ENCODE results near the gene ZNF487.
A peak's percentile ranks its signal among the peaks of the same experiment; 100 is the strongest.
"Not testable (repeated sequence)": the region's sequence is repeated elsewhere in the genome, so short reads cannot be mapped to it uniquely, and the experiment has no call there.

Gene ZNF487

DNA sequence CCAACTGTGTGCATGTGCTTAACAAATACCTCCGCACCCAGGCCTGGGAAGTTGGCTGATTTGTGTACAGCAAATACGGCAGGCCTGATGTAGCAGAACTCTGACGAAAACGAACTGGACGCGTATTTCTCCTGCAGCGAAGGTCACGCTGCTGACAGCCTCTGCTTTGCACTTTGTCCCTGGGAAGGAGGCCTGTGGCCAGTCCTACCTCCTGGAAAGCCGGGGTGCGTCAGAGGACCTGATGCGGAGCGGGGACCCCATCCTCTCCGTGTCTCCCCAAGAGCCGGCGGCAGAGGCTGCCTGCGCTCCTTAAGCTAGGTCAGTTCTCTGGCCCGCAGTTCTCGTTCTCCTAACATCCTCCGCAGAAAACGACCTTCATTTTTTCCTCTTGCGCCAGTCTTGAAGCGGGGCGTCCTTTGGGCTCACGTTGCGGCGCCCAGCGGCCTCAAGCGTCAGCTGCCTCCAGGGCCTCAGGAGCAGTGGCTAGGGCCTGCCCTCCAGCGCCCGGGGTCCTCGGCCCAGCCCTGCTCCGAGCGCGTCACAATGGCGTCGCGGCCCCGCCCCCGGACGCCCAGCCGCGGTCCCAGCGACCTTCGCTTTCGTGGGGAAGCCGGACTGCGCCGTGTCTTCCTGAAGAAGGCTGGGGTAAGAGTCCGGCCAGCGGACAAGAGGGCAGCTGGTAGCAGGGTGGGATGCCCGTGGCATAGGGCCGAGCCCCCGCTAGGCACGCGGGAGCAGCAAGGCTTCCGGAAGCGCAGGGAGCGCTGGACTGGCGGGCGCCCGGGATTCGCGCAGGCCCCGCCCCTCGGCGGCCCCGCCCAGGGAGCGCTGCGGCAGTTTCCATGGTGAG lies at the start of gene ZNF487:
Gene ZNF487, plus strand, starts transcription at position 821 of the 850 bp plus-strand sequence. CDS start 38,703 bp downstream, outside the sequence.
- Histone ChIP-seq H3K36me3 (ENCODE audit: control insufficient read depth, insufficient read depth, low read length) (no peaks in the 10 kb centered on the region), H3K27me3 (ENCODE audit: control insufficient read depth, insufficient read depth, low read length) (no peaks in the 10 kb centered on the region), H3K4me3 (ENCODE audit: low read depth, low read length) (peak within 1 kb of the TSS; percentile 76), H3K4me1 (ENCODE audit: control insufficient read depth, insufficient read depth, low read length) (no peaks in the 10 kb centered on the region), H3K9me3 (ENCODE audit: control insufficient read depth, insufficient read depth, low read length) (no peaks in the 10 kb centered on the region), H3K9ac (ENCODE audit: low read depth, low read length) (peak within 1 kb of the TSS; percentile 63)

DNA sequence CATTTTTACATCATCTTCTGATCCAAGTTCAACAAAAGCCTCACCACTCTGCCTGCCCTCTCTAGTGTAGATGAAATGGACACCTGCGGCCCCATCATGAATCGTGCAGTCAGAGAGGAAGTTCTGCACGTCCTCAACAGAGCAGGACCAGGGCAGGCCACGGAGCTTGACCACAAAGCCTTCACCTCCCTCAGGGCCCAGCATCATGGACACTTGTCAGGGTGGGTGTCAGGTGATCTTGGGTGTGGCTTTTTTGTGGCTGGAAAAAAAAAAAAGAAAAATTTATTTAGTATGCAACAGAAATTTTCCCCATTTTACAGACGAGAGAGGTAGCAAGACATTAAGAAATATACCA lies 49.3 kb upstream of the ZNF487 start:
- H3K4me1 ChIP-seq (ENCODE audit: control insufficient read depth, insufficient read depth, low read length): no peaks in the 10 kb centered on the region
- H3K36me3 ChIP-seq (ENCODE audit: control insufficient read depth, insufficient read depth, low read length): peaks cover 48% of the 10 kb centered on the region
- no peaks in the 10 kb centered on the region for H3K27me3 ChIP-seq (ENCODE audit: control insufficient read depth, insufficient read depth, low read length)
- no peak overlapping the region for H3K4me3 ChIP-seq (ENCODE audit: low read depth, low read length)
- H3K9me3 ChIP-seq (ENCODE audit: control insufficient read depth, insufficient read depth, low read length): no peaks in the 10 kb centered on the region
- no peak overlapping the region for H3K9ac ChIP-seq (ENCODE audit: low read depth, low read length)

DNA sequence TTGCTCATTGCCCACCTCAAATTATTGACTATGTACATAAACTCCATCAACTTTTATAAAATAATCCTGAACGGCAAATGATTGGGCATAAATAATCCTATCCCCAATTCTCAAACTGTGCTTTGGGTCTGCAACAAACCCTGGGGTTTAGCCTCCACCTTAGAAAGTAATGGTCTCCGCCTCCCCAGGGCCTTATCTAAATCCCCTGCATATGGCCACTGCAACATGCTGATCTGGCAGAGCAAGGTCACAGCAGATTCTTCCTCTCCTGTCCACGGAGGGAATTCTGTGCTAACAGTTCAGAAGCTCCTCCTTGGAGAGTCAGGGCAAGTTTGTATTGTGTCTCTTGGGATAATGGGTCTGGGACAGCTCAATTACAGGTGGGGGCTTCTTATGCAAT lies 47.0 kb upstream of the ZNF487 start:
- H3K4me3 ChIP-seq (ENCODE audit: low read depth, low read length): no peak overlapping the region
- no peaks in the 10 kb centered on the region for H3K9me3 ChIP-seq (ENCODE audit: control insufficient read depth, insufficient read depth, low read length)
- no peak overlapping the region for H3K9ac ChIP-seq (ENCODE audit: low read depth, low read length)
- H3K36me3 ChIP-seq (ENCODE audit: control insufficient read depth, insufficient read depth, low read length): peaks cover 64% of the 10 kb centered on the region
- H3K27me3 ChIP-seq (ENCODE audit: control insufficient read depth, insufficient read depth, low read length): no peaks in the 10 kb centered on the region
- H3K4me1 ChIP-seq (ENCODE audit: control insufficient read depth, insufficient read depth, low read length): peaks cover 11% of the 10 kb centered on the region

DNA sequence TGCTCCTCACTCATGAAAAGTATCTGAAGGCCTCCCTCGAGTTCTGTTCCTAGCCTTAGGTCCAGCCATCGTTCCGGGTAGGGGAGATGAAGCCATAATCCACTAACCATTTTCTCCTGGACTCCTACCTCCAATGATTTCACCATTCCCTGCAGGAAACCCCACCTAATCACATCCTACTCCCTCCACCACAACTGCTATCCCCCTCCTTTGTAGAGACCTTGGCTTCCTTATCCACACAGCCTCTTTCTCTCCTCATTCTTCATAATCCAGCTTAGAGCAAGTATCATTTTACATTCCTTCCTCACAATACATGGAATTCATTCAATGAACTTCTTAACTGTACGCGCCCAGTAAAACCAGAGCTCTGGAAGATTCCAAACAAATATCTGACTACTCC lies 46.6 kb upstream of the ZNF487 start:
- Histone ChIP-seq H3K27me3 (ENCODE audit: control insufficient read depth, insufficient read depth, low read length) (no peaks in the 10 kb centered on the region), H3K4me1 (ENCODE audit: control insufficient read depth, insufficient read depth, low read length) (peaks cover 11% of the 10 kb centered on the region), H3K36me3 (ENCODE audit: control insufficient read depth, insufficient read depth, low read length) (peaks cover 64% of the 10 kb centered on the region), H3K9me3 (ENCODE audit: control insufficient read depth, insufficient read depth, low read length) (no peaks in the 10 kb centered on the region), H3K4me3 (ENCODE audit: low read depth, low read length) (no peak overlapping the region), H3K9ac (ENCODE audit: low read depth, low read length) (no peak overlapping the region)

DNA sequence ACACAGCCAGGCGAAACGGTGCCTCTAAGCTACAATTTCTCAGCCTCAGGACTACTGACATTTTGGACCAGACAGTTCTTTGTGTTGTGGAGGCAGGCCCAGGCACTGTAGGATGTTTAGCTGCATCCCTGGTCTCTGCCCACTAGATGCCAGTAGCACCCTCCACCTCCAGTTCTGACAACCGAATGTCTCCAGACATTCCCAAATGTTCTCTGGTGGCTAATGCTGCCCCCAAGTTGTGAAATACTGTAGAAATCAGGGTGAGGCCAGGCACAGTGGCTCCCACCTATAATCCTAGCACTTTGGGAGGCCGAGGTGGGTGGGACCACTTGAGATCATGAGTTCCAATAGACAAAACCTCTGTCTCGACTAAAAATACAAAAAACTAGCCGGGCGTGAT lies 46.2 kb upstream of the ZNF487 start:
- H3K9me3 ChIP-seq (ENCODE audit: control insufficient read depth, insufficient read depth, low read length): no peaks in the 10 kb centered on the region
- H3K27me3 ChIP-seq (ENCODE audit: control insufficient read depth, insufficient read depth, low read length): no peaks in the 10 kb centered on the region
- H3K4me1 ChIP-seq (ENCODE audit: control insufficient read depth, insufficient read depth, low read length): peaks cover 11% of the 10 kb centered on the region
- H3K9ac ChIP-seq (ENCODE audit: low read depth, low read length): no peak overlapping the region
- no peak overlapping the region for H3K4me3 ChIP-seq (ENCODE audit: low read depth, low read length)
- H3K36me3 ChIP-seq (ENCODE audit: control insufficient read depth, insufficient read depth, low read length): peaks cover 64% of the 10 kb centered on the region

DNA sequence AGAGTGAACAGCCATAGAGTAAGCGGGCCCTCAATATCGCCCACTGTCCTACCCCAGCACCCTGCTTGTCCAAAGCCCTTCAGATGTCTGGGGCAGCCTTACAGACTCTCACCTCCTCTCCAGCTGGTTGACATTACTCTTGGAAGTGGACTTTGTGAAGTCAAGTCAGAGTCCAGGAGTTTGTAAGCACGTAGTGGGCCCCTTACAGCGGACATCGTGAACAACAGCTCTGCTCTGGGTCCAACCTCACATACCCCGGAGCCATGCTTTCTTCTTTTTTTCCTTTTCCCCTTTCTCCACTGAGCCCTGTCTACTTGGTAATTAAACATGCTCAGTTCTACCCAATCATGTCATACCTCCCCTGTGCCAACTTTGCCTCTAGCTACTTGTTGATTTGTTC lies 45.4 kb upstream of the ZNF487 start:
- Histone ChIP-seq H3K9me3 (ENCODE audit: control insufficient read depth, insufficient read depth, low read length) (no peaks in the 10 kb centered on the region), H3K4me3 (ENCODE audit: low read depth, low read length) (no peak overlapping the region), H3K27me3 (ENCODE audit: control insufficient read depth, insufficient read depth, low read length) (no peaks in the 10 kb centered on the region), H3K4me1 (ENCODE audit: control insufficient read depth, insufficient read depth, low read length) (peaks cover 11% of the 10 kb centered on the region), H3K36me3 (ENCODE audit: control insufficient read depth, insufficient read depth, low read length) (peaks cover 62% of the 10 kb centered on the region), H3K9ac (ENCODE audit: low read depth, low read length) (no peak overlapping the region)

DNA sequence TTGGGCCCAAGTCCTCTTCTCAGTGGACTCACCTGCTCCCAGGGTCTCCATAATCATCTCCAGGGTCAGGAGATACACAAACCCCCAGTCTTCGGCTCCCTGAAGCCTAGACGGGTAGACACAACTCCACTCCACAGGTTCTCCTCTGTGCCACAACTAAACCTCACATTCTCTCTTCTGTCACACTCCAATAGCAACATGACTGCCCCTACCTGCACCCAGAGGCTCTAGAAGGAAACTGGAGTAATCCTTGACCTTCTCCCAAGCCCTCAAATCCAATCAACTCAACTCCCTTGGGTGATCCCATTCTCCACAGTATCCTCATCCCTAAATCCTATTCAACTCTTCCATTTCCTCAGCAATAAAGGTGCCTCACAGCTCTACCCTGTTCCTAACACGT lies 44.2 kb upstream of the ZNF487 start:
- Histone ChIP-seq H3K36me3 (ENCODE audit: control insufficient read depth, insufficient read depth, low read length) (peaks cover 50% of the 10 kb centered on the region), H3K4me1 (ENCODE audit: control insufficient read depth, insufficient read depth, low read length) (peaks cover 11% of the 10 kb centered on the region), H3K4me3 (ENCODE audit: low read depth, low read length) (no peak overlapping the region), H3K9ac (ENCODE audit: low read depth, low read length) (no peak overlapping the region), H3K9me3 (ENCODE audit: control insufficient read depth, insufficient read depth, low read length) (no peaks in the 10 kb centered on the region), H3K27me3 (ENCODE audit: control insufficient read depth, insufficient read depth, low read length) (no peaks in the 10 kb centered on the region)

DNA sequence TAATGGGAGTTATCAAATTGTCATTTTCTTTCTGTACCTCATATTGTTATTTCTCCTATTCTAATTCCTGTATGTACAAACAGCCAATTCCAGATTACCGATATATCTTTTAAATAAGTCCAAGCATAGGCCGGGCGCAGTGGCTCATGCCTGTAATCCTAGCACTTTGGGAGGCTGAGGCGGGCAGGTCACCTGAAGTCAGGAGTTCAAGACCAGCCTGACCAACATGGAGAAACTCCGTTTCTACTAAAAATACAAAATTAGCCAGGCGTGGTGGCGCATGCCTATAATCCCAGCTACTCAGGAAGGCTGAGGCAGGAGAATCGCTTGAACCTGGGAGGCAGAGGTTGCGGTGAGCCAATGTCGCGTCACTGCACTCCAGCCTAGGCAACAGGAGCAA lies 43.7 kb upstream of the ZNF487 start:
- peaks cover 11% of the 10 kb centered on the region for H3K4me1 ChIP-seq (ENCODE audit: control insufficient read depth, insufficient read depth, low read length)
- not testable (repeated sequence) for H3K9ac ChIP-seq (ENCODE audit: low read depth, low read length); H3K4me3 ChIP-seq (ENCODE audit: low read depth, low read length); H3K9me3 ChIP-seq (ENCODE audit: control insufficient read depth, insufficient read depth, low read length); H3K27me3 ChIP-seq (ENCODE audit: control insufficient read depth, insufficient read depth, low read length)
- peaks cover 45% of the 10 kb centered on the region for H3K36me3 ChIP-seq (ENCODE audit: control insufficient read depth, insufficient read depth, low read length)

DNA sequence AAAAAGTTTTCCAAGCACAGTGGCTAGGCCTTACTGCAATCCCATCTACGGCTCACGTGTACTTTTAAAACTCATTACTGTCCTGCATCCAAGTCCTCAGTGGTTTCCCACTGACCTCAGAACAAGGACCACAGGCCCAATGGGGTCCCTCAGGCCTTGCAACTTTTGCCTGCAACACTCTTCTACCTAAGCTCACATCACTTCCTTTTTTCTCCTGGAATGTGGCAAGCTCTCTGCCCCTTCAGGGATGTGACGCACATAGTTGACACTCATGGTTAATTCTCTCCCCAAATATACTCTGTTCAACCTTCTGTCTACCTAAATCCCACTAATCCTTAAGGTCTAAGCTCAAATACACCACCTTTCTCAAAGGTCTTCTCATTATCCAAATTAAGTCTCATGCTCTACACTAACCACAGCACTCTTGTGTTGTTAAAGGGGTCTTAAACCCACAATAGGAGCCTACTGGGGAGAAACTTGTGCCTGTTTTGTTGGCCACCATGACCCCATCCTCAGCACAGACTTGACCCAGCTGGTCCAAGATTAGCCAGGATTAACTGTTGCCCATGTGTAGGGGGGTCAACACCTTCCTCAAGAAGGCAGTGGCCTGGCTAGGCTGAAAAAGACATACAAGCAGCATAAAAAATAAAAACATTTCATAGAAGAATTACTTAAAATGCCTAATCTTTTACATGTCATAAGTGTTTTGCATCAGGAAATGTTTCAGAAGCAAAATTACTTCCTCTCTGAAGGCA lies 43.1 kb upstream of the ZNF487 start:
- Histone ChIP-seq H3K4me1 (ENCODE audit: control insufficient read depth, insufficient read depth, low read length) (peaks cover 11% of the 10 kb centered on the region), H3K9me3 (ENCODE audit: control insufficient read depth, insufficient read depth, low read length) (no peaks in the 10 kb centered on the region), H3K36me3 (ENCODE audit: control insufficient read depth, insufficient read depth, low read length) (peaks cover 41% of the 10 kb centered on the region), H3K27me3 (ENCODE audit: control insufficient read depth, insufficient read depth, low read length) (no peaks in the 10 kb centered on the region), H3K4me3 (ENCODE audit: low read depth, low read length) (no peak overlapping the region), H3K9ac (ENCODE audit: low read depth, low read length) (no peak overlapping the region)

DNA sequence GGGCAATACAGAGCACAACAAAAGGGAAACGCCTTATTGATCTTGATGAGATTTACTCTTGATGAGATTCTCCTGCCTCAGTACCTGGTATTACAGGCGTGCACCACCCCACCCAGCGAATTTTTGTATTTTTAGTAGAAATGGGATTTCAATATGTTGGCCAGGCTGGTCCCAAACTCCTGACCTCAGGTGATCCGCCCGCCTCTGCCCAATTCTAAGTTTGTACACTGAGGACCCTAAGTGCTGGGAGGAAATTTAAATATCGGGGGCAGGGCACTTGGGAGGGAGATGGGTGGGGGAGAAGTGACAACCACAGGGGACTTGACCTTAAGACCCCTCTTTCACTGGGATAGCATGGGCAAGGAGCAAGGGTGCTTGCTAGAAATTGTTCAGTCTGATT lies 42.0 kb upstream of the ZNF487 start:
- peak overlapping the region; percentile 98 for H3K9ac ChIP-seq (ENCODE audit: low read depth, low read length)
- H3K36me3 ChIP-seq (ENCODE audit: control insufficient read depth, insufficient read depth, low read length): peaks cover 39% of the 10 kb centered on the region

DNA sequence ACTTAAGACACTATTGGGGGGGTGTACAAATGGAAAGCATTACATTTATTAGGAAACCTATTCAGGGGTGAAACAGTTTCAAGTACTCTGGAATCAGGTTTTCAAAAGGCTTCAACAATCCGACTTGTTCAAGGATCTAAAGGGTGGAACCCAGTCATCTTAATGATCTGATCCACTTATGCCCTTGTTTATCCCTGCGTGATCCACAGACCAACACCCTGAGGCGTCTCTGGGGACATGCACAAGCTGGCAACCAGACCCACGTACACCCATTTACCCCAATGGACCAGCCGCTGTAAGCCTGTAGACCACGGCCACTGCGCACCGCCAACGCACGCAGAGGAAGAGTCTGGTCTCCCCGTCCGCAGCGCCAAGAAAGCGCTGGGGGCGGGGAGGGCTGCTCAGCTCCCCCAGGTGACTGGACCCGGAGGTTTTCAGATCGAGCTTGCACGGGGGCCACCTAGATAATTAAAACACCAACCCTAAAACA lies 41.3 kb upstream of the ZNF487 start:
- Histone ChIP-seq H3K4me1 (ENCODE audit: control insufficient read depth, insufficient read depth, low read length) (peaks cover 11% of the 10 kb centered on the region), H3K36me3 (ENCODE audit: control insufficient read depth, insufficient read depth, low read length) (peaks cover 31% of the 10 kb centered on the region), H3K27me3 (ENCODE audit: control insufficient read depth, insufficient read depth, low read length) (no peaks in the 10 kb centered on the region), H3K9ac (ENCODE audit: low read depth, low read length) (peak overlapping the region; percentile 98), H3K4me3 (ENCODE audit: low read depth, low read length) (peak overlapping the region; percentile 88), H3K9me3 (ENCODE audit: control insufficient read depth, insufficient read depth, low read length) (no peaks in the 10 kb centered on the region)

More for the DNA sequence above, 42.0 kb upstream of the ZNF487 start:
- no peaks in the 10 kb centered on the region for H3K9me3 ChIP-seq (ENCODE audit: control insufficient read depth, insufficient read depth, low read length)
- peaks cover 11% of the 10 kb centered on the region for H3K4me1 ChIP-seq (ENCODE audit: control insufficient read depth, insufficient read depth, low read length)
- H3K4me3 ChIP-seq (ENCODE audit: low read depth, low read length): peak overlapping the region; percentile 88
- H3K27me3 ChIP-seq (ENCODE audit: control insufficient read depth, insufficient read depth, low read length): no peaks in the 10 kb centered on the region

Data from iPS-15b (cell line).